PFSK-1 (cell line): ENCODE results near the gene ADSS2.
A peak's percentile ranks its signal among the peaks of the same experiment; 100 is the strongest.

Experiments
- FOXP2 ChIP-seq: optimal IDR thresholded peaks from 2 replicates; pipeline ENCODE3; 2011; ENCODE audit warnings: borderline replicate concordance, control low read depth, inconsistent platforms; ENCODE audit not compliant: insufficient read depth; ENCODE audit errors: extremely low read length, extremely low read depth
- POLR2AphosphoS5 ChIP-seq: IDR thresholded peaks from 2 replicates; pipeline ENCODE4 v1.6.1; 2012; ENCODE audit warnings: low read depth, mild to moderate bottlenecking, control low read depth, low read length, moderate library complexity
- REST ChIP-seq, 2 experiments: IDR thresholded peaks; 2 replicates each; pipeline versions ENCODE4 v1.6.1 to v1.8.0; 2011 to 2012; ENCODE audit warnings: low read depth in 2 of 2, low read length in 2 of 2, control low read depth in 1 of 2, inconsistent platforms in 1 of 2, mild to moderate bottlenecking in 1 of 2, moderate library complexity in 1 of 2; ENCODE audit not compliant: insufficient read depth in 1 of 2
- SIN3A ChIP-seq: IDR thresholded peaks from 2 replicates; pipeline ENCODE4 v1.6.1; 2012; ENCODE audit warnings: mild to moderate bottlenecking, low read length, moderate library complexity, borderline replicate concordance; ENCODE audit not compliant: insufficient read depth
- TAF1 ChIP-seq: IDR thresholded peaks from 2 replicates; pipeline ENCODE4 v1.6.1; 2012; ENCODE audit warnings: low read length, control low read depth, borderline replicate concordance; ENCODE audit not compliant: insufficient read depth

The ADSS2 gene

DNA sequence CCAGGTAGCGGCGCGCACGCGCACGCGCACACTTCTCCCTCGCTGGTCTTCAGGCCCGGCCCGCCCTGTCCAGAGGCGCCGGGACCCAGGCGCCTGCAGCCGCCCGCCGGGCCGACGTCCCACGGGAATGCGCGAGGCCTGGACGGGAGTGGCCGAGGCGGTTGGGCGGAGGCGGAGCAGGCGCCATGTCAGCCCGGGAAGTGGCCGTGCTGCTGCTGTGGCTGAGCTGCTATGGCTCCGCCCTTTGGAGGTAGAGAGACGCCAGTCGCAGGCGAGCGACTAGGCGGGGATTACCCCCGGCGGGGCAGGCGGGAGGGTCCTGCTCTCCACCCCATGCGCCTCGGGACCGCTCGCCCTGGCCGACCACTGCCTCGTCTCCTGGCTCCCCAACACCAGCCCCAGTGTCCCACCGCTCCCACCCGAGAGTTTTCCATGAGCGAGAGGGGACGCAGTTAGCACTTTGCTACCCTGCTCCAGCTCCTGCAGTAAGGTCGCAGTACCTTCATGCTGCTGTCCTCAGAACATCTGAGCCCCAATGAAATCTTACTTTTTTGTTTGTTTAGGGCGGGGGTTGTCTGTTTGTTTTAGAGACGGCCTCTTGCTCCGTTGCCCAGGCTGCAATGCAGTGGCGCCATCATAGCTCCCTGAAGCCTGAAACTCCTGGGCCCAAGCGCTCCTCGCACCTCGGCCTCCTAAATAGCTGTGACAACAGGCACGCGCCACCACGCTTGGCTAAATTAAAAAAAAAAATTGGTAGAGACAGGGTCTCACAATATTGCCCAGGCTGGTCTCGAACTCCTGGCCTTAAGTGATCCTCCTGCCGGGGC is 9.7 kb upstream of the ADSS2 start, which contains the start of gene CATSPERE:
Gene CATSPERE (plus strand): TSS at position 29 of the 827 bp plus-strand sequence. CDS start 157 bp downstream, at position 186.
- no peak for TF ChIP-seq SIN3A
- TF ChIP-seq POLR2AphosphoS5, result peak; percentile 44; the same call in 1 of the 2 replicates
- TF ChIP-seq TAF1, result no peak
- TF ChIP-seq REST (IDR thresholded peaks at IDR 0.05; ENCODE audit: insufficient read depth in 1 of 2, low read depth in 2 of 2, low read length in 2 of 2), result no peak
- peak; percentile 74 for TF ChIP-seq FOXP2

DNA sequence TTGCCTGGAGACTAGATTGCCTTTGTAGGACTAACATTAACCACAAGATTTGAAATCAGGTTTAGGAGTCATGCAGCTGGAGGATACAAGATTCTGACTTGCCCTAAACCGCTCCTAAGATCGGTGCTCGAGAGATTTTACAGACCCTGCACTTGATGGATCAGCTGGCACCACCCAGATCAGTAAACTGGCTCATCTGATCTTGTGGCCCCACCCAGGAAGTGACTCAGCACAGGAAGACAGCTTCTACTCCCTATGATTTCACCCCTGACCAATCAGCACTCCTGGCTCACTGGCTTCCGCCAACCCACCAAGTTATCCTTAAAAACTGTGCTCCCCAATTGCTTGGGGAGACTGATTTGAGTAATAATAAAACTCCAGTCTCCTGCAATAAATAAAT is 8.5 kb upstream of the ADSS2 start:
- TF ChIP-seq FOXP2 (no peak), POLR2AphosphoS5 (no peak), TAF1 (no peak)

GRCh38 chr1:244458781-244459180 is 7.1 kb upstream of the ADSS2 start:
- no peak for TF ChIP-seq TAF1
- no peak for TF ChIP-seq FOXP2
- no peak for TF ChIP-seq POLR2AphosphoS5
- TF ChIP-seq REST (IDR thresholded peaks at IDR 0.05; ENCODE audit: insufficient read depth in 1 of 2, low read depth in 2 of 2, low read length in 2 of 2), result no peak
- TF ChIP-seq SIN3A, result no peak

DNA sequence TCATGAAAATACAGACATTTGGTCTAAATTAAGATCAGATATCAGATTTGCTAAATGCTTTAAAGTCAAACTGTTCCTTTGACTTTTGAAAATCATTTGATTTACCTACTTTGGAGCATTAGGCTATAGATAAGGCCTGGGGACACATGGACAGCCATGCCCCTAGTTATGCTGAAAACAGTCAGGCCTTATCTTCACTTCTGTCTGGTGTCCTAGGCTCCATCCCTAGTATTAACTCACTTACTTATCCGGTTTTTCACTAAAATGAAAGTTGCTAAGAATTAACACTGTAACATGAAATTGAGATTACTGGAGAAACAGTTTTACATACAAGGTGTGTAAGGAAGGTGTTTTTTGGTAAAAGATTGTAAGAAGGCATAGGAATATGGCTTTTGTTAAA is 4.9 kb upstream of the ADSS2 start:
- TF ChIP-seq SIN3A (no peak), POLR2AphosphoS5 (no peak), TAF1 (no peak), REST (IDR thresholded peaks at IDR 0.05; ENCODE audit: insufficient read depth in 1 of 2, low read depth in 2 of 2, low read length in 2 of 2) (no peak), FOXP2 (no peak)

DNA sequence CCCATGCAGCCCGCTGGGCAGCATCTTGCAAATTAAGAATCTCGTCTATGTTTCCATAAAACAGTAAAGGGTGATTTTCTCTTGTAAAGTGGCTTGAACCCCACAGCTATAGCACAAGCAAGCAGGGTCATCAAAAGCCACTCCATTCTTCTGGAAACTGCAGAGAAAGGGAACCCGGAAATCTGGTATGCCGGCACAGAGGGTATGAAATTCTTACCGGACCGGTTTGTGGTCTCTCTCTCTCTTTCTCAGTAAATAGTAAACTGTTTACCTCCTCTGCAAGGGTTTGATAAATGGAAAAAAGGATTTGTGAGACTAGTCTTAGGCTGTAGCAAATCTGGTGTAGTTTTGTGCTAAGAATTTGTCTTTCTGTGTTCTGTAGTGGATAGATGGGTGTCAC is 2.7 kb upstream of the ADSS2 start:
- TF ChIP-seq FOXP2, result no peak
- TF ChIP-seq REST (IDR thresholded peaks at IDR 0.05; ENCODE audit: insufficient read depth in 1 of 2, low read depth in 2 of 2, low read length in 2 of 2), result no peak
- no peak for TF ChIP-seq POLR2AphosphoS5
- no peak for TF ChIP-seq TAF1
- no peak for TF ChIP-seq SIN3A
